H1 (cell line): Measurements from ENCODE around the gene FBN2. TPM values are rescaled to one million over a fixed set of nuclear protein-coding genes. Genes with fewer than 3 reads are reported as not detected.

Source experiments
- CTCF ChIA-PET: fragments of 300-600 bp; sonication (Branson Sonifier 250); formaldehyde crosslinking; loops from one replicate; lab custom pipeline; 2021; ENCODE audit not compliant: partially characterized antibody; lab: Charles Lee
- POLR2A ChIA-PET: fragments of 300-600 bp; sonication (Branson Sonifier 250); formaldehyde crosslinking; loops from one replicate; lab custom pipeline; 2021; ENCODE audit warnings: inconsistent platforms; ENCODE audit not compliant: partially characterized antibody; lab: Charles Lee
- DNase-seq, 2 experiments: peaks; one replicate each; pipeline versions ENCODE4 v3.0.0 to v3.0.0-alpha.2; 2010 to 2022; ENCODE audit warnings: low spot score in 2 of 2, low read depth in 1 of 2, mixed read lengths in 1 of 2
- FAIRE-seq: peaks from 2 replicates; lab custom pipeline; 2011; peaks lifted over from hg19 to GRCh38; lab: Jason Lieb, UNC
- H2AFZ ChIP-seq: 2 replicates; pipeline ENCODE4 v1.8.1; 2012; ENCODE audit warnings: low read length, inconsistent platforms
- H2AK5ac ChIP-seq: 2 replicates; pipeline ENCODE4 v1.6.1; 2013; ENCODE audit warnings: low read depth, low read length
- H2BK120ac ChIP-seq: replicated peaks from 2 replicates; pipeline ENCODE3; 2013; ENCODE audit warnings: low read depth, low read length, inconsistent platforms
- H2BK12ac ChIP-seq: 2 replicates; pipeline ENCODE4 v1.6.1; 2013; ENCODE audit warnings: low read depth, low read length
- H2BK15ac ChIP-seq: 2 replicates; pipeline ENCODE4 v1.6.1; 2013; ENCODE audit warnings: low read length
- H2BK20ac ChIP-seq: 2 replicates; pipeline ENCODE4 v1.6.1; 2013; ENCODE audit warnings: low read length
- H2BK5ac ChIP-seq: 2 replicates; pipeline ENCODE4 v1.6.1; 2013; ENCODE audit warnings: low read depth, low read length
- H3K14ac ChIP-seq: 2 replicates; pipeline ENCODE4 v1.6.1; 2013; ENCODE audit warnings: inconsistent platforms; ENCODE audit not compliant: insufficient read length
- H3K18ac ChIP-seq: 2 replicates; pipeline ENCODE4 v1.6.1; 2013; ENCODE audit warnings: low read length; ENCODE audit errors: extremely low read depth
- H3K23ac ChIP-seq: 2 replicates; pipeline ENCODE4 v1.6.1; 2013; ENCODE audit warnings: inconsistent platforms; ENCODE audit not compliant: insufficient read length
- H3K23me2 ChIP-seq: 2 replicates; pipeline ENCODE4 v1.6.1; 2013; ENCODE audit warnings: low read depth, low read length
- H3K27ac ChIP-seq: 2 replicates; pipeline ENCODE4 v1.6.1; 2011; ENCODE audit warnings: low read depth, low read length, inconsistent platforms
- H3K27me3 ChIP-seq, 4 experiments: replicated peaks in 1 of 4; 1 replicate in 1 of 4; 2 replicates in 3 of 4; pipeline versions ENCODE4 v1.6.1 to v1.8.1; 2011 to 2013; ENCODE audit warnings: low read length in 3 of 4, mild to moderate bottlenecking in 3 of 4, inconsistent platforms in 2 of 4, mixed read lengths in 2 of 4, moderate library complexity in 1 of 4; ENCODE audit not compliant: control insufficient read depth in 3 of 4, insufficient read depth in 3 of 4; ENCODE audit errors: extremely low read depth in 1 of 4
- H3K36me3 ChIP-seq, 4 experiments: 2 replicates each; pipeline versions ENCODE4 v1.6.1 to v1.8.1; 2011 to 2013; ENCODE audit warnings: mild to moderate bottlenecking in 4 of 4, low read length in 3 of 4, moderate library complexity in 2 of 4, control low read depth in 1 of 4, inconsistent platforms in 1 of 4; ENCODE audit not compliant: insufficient read depth in 4 of 4, control insufficient read depth in 2 of 4
- H3K4ac ChIP-seq: replicated peaks from 2 replicates; pipeline ENCODE3; 2013; ENCODE audit warnings: low read length, low read depth, mixed read lengths, inconsistent platforms; ENCODE audit not compliant: insufficient read length
- H3K4me1 ChIP-seq, 4 experiments: replicated peaks in 1 of 4; 1 replicate in 1 of 4; 2 replicates in 3 of 4; pipeline versions ENCODE4 v1.6.1 to v1.8.1; 2011 to 2013; ENCODE audit warnings: low read length in 3 of 4, inconsistent platforms in 2 of 4, mixed read lengths in 1 of 4; ENCODE audit not compliant: insufficient read depth in 4 of 4, control insufficient read depth in 3 of 4
- H3K4me2 ChIP-seq, 2 experiments: 2 replicates each; pipeline versions ENCODE4 v1.6.1 to v1.8.1; 2011 to 2013; ENCODE audit warnings: low read depth in 2 of 2, low read length in 2 of 2, control low read depth in 1 of 2, inconsistent platforms in 1 of 2, mild to moderate bottlenecking in 1 of 2; ENCODE audit not compliant: insufficient read depth in 1 of 2
- H3K4me3 ChIP-seq, 4 experiments: fragments of 200-600, 300-600 bp in 1 of 4; sonication (generic), shearing (Covaris generic), sonication (Bioruptor Twin) in 1 of 4; 2 replicates each; pipeline versions ENCODE4 v1.5.1 to v1.8.1; 2011 to 2016; ENCODE audit warnings: low read length in 4 of 4, low read depth in 3 of 4, control low read depth in 2 of 4, inconsistent platforms in 2 of 4, mild to moderate bottlenecking in 2 of 4, mixed read lengths in 1 of 4, moderate library complexity in 1 of 4; ENCODE audit not compliant: insufficient read depth in 2 of 4; ENCODE audit errors: extremely low read depth in 1 of 4
- H3K56ac ChIP-seq: replicated peaks from 2 replicates; pipeline ENCODE3; 2013; ENCODE audit warnings: low read depth, mild to moderate bottlenecking, mixed read lengths, low read length, inconsistent platforms; ENCODE audit not compliant: insufficient read length
- H3K79me1 ChIP-seq: 2 replicates; pipeline ENCODE4 v1.6.1; 2013; ENCODE audit warnings: low read depth, low read length, control low read depth
- H3K79me2 ChIP-seq, 2 experiments: 2 replicates each; pipeline versions ENCODE4 v1.6.1 to v1.8.1; 2012 to 2013; ENCODE audit warnings: low read length in 2 of 2, mild to moderate bottlenecking in 2 of 2, inconsistent platforms in 1 of 2; ENCODE audit not compliant: insufficient read depth in 2 of 2, control insufficient read depth in 1 of 2
- H3K9ac ChIP-seq, 4 experiments: replicated peaks in 1 of 4; 1 replicate in 1 of 4; 2 replicates in 3 of 4; pipeline versions ENCODE4 v1.6.1 to v1.8.1; 2011 to 2013; ENCODE audit warnings: low read depth in 3 of 4, low read length in 3 of 4, control low read depth in 2 of 4, mild to moderate bottlenecking in 2 of 4, moderate library complexity in 2 of 4, inconsistent platforms in 1 of 4; ENCODE audit errors: extremely low read depth in 1 of 4
- H3K9me3 ChIP-seq, 2 experiments: 2 replicates each; pipeline versions ENCODE4 v1.6.1 to v1.8.1; 2012 to 2013; ENCODE audit warnings: mild to moderate bottlenecking in 2 of 2, moderate library complexity in 2 of 2, control low read depth in 1 of 2, inconsistent platforms in 1 of 2, low read depth in 1 of 2, low read length in 1 of 2, mixed read lengths in 1 of 2; ENCODE audit not compliant: insufficient read depth in 2 of 2
- H4K20me1 ChIP-seq, 2 experiments: replicated peaks in 1 of 2; 2 replicates each; pipeline versions ENCODE3 to v1.8.1; 2011 to 2013; ENCODE audit warnings: inconsistent platforms in 2 of 2, low read length in 2 of 2, mild to moderate bottlenecking in 1 of 2; ENCODE audit not compliant: insufficient read depth in 2 of 2, control insufficient read depth in 1 of 2
- H4K5ac ChIP-seq: 2 replicates; pipeline ENCODE4 v1.6.1; 2013; ENCODE audit warnings: low read length, low read depth, mixed read lengths, inconsistent platforms; ENCODE audit not compliant: insufficient read length
- H4K8ac ChIP-seq: 2 replicates; pipeline ENCODE4 v1.8.0; 2013; ENCODE audit warnings: mild to moderate bottlenecking, moderate library complexity, low read length, inconsistent platforms; ENCODE audit not compliant: insufficient read depth; ENCODE audit errors: extremely low read depth
- H4K91ac ChIP-seq: replicated peaks from 2 replicates; pipeline ENCODE3; 2013; ENCODE audit warnings: low read length, mixed read lengths, inconsistent platforms; ENCODE audit not compliant: insufficient read length
- ATF2 ChIP-seq: IDR thresholded peaks from 2 replicates; pipeline ENCODE4 v1.6.1; 2012; ENCODE audit warnings: low read length, inconsistent platforms
- CBX5 ChIP-seq: fragments of 300-800, 300-1000 bp; sonication (generic); IDR thresholded peaks from 2 replicates; pipeline ENCODE4 v1.7.1; 2016; ENCODE audit warnings: antibody characterized with exemption, low read length, low read depth
- HDAC2 ChIP-seq, 2 experiments: fragments of 300-600 bp in 1 of 2; sonication (generic) in 1 of 2; IDR thresholded peaks; 2 replicates each; pipeline ENCODE4 v1.6.1; 2011 to 2012; ENCODE audit warnings: low read depth in 2 of 2, low read length in 2 of 2, mild to moderate bottlenecking in 2 of 2, moderate library complexity in 2 of 2, borderline replicate concordance in 1 of 2, inconsistent platforms in 1 of 2
- HDAC6 ChIP-seq: IDR thresholded peaks from one replicate; pipeline ENCODE4 v1.7.1; 2012; ENCODE audit warnings: low read depth, mild to moderate bottlenecking, inconsistent platforms, low read length, moderate library complexity
- KDM1A ChIP-seq: fragments of 200-600, 300-600 bp; sonication (generic); IDR thresholded peaks from 2 replicates; pipeline ENCODE4 v1.7.1; 2016; ENCODE audit warnings: mild to moderate bottlenecking, low read length, borderline replicate concordance
- PHF8 ChIP-seq: fragments of 200-600 bp; sonication (generic); conservative IDR thresholded peaks from 2 replicates; pipeline ENCODE4 v1.7.1; 2012; ENCODE audit warnings: low read depth, mild to moderate bottlenecking, inconsistent platforms, low read length, moderate library complexity
- RFX5 ChIP-seq: IDR thresholded peaks from 2 replicates; pipeline ENCODE4 v1.6.1; 2011; ENCODE audit warnings: low read depth, low read length, improper control_type of control experiment, borderline replicate concordance
- SIN3A ChIP-seq, 2 experiments: IDR thresholded peaks in 1 of 2; conservative IDR thresholded peaks in 1 of 2; 2 replicates each; pipeline ENCODE4 v1.6.1; 2011 to 2012; ENCODE audit warnings: low read length in 2 of 2, improper control_type of control experiment in 1 of 2, low read depth in 1 of 2, mild to moderate bottlenecking in 1 of 2
- SIX5 ChIP-seq: IDR thresholded peaks from 2 replicates; pipeline ENCODE4 v1.6.1; 2011; ENCODE audit warnings: mild to moderate bottlenecking, low read depth, low read length
- TCF12 ChIP-seq: IDR thresholded peaks from 2 replicates; pipeline ENCODE4 v1.6.1; 2011; ENCODE audit warnings: low read depth, mild to moderate bottlenecking, low read length
- USF2 ChIP-seq: IDR thresholded peaks from 2 replicates; pipeline ENCODE4 v1.6.1; 2011; ENCODE audit warnings: low read length, improper control_type of control experiment
- WGBS, 2 experiments: shearing (Covaris generic) in 1 of 2; methylation state at CpG; one replicate each; pipeline versions ENCODE4 v1.1.6 to v1.1.7; 2013 to 2015; ENCODE audit warnings: low lambda C conversion rate in 2 of 2, mixed read lengths in 2 of 2, inconsistent platforms in 1 of 2, low coverage in 1 of 2, missing lambda C conversion rate in 1 of 2; ENCODE audit not compliant: insufficient replicate concordance in 2 of 2, insufficient coverage in 1 of 2, insufficient read length in 1 of 2; ENCODE audit errors: extremely low coverage in 1 of 2, missing lambda C conversion rate in 1 of 2; 5-methylcytosine and 5-hydroxymethylcytosine counted together
- polyA plus RNA-seq, 7 experiments: library from polyadenylated mRNA; depleted of rRNA in 3 of 7; stranded (reverse) in 5 of 7; unstranded in 2 of 7; fragments of >200 nt in 5 of 7; fragments of 200-250 nt in 2 of 7; gene quantifications; 1 replicate in 5 of 7; 2 replicates in 1 of 7; 4 replicates in 1 of 7; pipeline versions ENCODE4 v1.2.1 to v1.2.3, GENCODE V29; 2011 to 2013; ENCODE audit warnings: missing spikeins in 2 of 7, mixed read lengths in 2 of 7
- total RNA-seq: library from RNA; stranded (reverse); fragmentation: NEBNext Ultra II Directional; extraction: Animal tissue kit (Norgen Biotek cat#: 25700); gene quantifications from 2 replicates; pipeline ENCODE4 v1.2.1, GENCODE V29; 2021

The FBN2 gene
- total and polyA plus RNA-seq, 2 of the 8 experiments (the other 6 are each of a cell fraction or from before 2014, with no cell fraction given), result 14.1 to 16.3 TPM

GRCh38 chr5:128253161-128253560 is 284.9 kb downstream of the FBN2 start:
- no peak overlapping the region for H3K4me2 ChIP-seq
- no peak overlapping the region for H3K56ac ChIP-seq
- no peak overlapping the region for H2BK15ac ChIP-seq
- H3K18ac ChIP-seq, result no peak overlapping the region
- H4K8ac ChIP-seq, result no peak overlapping the region
- 90% methylated on average over 5 of the region's 5 CpGs; no CpG with 5 or more reads in 1 of the 2 experiments for WGBS, 2 experiments
- H3K27me3 ChIP-seq, result no peaks in the 10 kb centered on the region
- H3K27ac ChIP-seq, result no peak overlapping the region
- no peaks in the 10 kb centered on the region for H3K36me3 ChIP-seq
- no peak overlapping the region for H2AFZ ChIP-seq
- no peaks in the 10 kb centered on the region for H3K79me1 ChIP-seq
- H3K79me2 ChIP-seq, result no peaks in the 10 kb centered on the region
- no peak overlapping the region for H3K9ac ChIP-seq
- no peaks in the 10 kb centered on the region for H3K4me1 ChIP-seq
- H3K14ac ChIP-seq, result no peak overlapping the region
- H3K23me2 ChIP-seq, result no peaks in the 10 kb centered on the region
- no peaks in the 10 kb centered on the region for H4K20me1 ChIP-seq
- no peak overlapping the region for H2BK20ac ChIP-seq
- no peak overlapping the region for H3K4ac ChIP-seq
- no peak overlapping the region for H4K91ac ChIP-seq
- CTCF ChIA-PET, result interaction anchor here (0.6 to 1.1 kb wide), 3 partner anchors 19 to 402 kb away, joined by 3 read pairs; no protein-coding TSS in a partner anchor
- DNase-seq (no peak), FAIRE-seq (no peak)
- POLR2A ChIA-PET, result no interaction called here
- no peak overlapping the region for H2AK5ac ChIP-seq
- H3K4me3 ChIP-seq, result no peak overlapping the region
- no peak overlapping the region for H2BK5ac ChIP-seq
- no peak overlapping the region for H3K23ac ChIP-seq
- H2BK12ac ChIP-seq, result no peak overlapping the region
- no peak overlapping the region for H2BK120ac ChIP-seq
- H3K9me3 ChIP-seq, result 0 out of 4 replicates have a peak, but pooled peaks cover 0 to 4% of the 10 kb centered on the region in 2 experiments
- H4K5ac ChIP-seq, result no peak overlapping the region
- TF ChIP-seq ATF2 (no peak), SIN3A (conservative IDR thresholded peaks at IDR 0.05 in 1 of 2, IDR thresholded peaks at IDR 0.05 in 1 of 2; ENCODE audit: low read depth in 1 of 2, low read length in 2 of 2) (no peak), SIX5 (no peak), HDAC6 (no peak), HDAC2 (IDR thresholded peaks at IDR 0.05; ENCODE audit: borderline replicate concordance in 1 of 2, low read depth in 2 of 2, low read length in 2 of 2) (no peak), RFX5 (no peak), KDM1A (no peak), CBX5 (no peak), TCF12 (no peak), USF2 (no peak), PHF8 (no peak)
